GM21528 (cell line): ENCODE measurements around the gene PFN1.

ENCODE experiments used
- ATAC-seq: cut with Tn5 transposase; IDR thresholded peaks from one replicate; pipeline ENCODE4 v1.9.1; 2021; ENCODE audit warnings: mild to moderate bottlenecking, moderate library complexity; ENCODE audit not compliant: unreplicated experiment, low FRiP score

PFN1 gene

DNA sequence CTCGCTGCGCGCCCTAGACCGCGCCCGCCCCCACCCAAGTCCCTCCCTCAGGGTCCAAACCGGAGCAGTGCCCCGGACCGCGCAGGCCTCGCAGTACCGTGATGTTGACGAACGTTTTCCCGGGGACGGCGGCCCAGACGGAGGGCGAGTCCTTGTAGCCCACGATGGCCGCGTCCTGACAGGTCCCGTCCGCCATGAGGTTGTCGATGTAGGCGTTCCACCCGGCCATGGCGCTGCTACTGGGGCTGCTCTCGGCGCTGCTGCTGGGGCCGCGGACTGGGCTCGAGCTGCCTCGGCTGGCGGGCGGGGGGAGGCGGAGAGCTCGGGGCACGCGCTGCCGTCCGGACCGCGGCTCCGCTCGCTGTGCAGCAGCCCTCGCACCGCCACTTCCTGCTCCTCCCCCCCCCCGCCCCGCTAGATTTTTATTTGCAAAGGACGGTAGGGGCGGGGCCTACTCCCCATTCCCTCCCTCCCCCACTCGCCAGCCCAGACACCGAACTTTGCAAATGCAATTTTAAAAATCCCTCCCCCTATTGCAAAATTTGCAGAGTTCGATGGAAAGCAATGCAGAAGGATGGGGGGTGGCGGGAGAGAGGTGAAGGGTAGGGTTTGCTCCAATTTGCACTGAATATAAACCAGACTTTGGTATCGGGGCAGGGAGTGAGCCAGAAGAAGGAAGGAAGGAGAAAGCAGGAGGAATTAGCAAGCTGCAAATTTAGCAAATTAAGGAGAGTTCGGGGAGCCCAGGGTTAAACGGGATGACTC lies at the start of gene PFN1:
PFN1 (minus strand) TSS at position 365 of the 765 bp plus-strand sequence; CDS start at position 229, 136 bp downstream.
- peak; percentile 16 for ATAC-seq

DNA sequence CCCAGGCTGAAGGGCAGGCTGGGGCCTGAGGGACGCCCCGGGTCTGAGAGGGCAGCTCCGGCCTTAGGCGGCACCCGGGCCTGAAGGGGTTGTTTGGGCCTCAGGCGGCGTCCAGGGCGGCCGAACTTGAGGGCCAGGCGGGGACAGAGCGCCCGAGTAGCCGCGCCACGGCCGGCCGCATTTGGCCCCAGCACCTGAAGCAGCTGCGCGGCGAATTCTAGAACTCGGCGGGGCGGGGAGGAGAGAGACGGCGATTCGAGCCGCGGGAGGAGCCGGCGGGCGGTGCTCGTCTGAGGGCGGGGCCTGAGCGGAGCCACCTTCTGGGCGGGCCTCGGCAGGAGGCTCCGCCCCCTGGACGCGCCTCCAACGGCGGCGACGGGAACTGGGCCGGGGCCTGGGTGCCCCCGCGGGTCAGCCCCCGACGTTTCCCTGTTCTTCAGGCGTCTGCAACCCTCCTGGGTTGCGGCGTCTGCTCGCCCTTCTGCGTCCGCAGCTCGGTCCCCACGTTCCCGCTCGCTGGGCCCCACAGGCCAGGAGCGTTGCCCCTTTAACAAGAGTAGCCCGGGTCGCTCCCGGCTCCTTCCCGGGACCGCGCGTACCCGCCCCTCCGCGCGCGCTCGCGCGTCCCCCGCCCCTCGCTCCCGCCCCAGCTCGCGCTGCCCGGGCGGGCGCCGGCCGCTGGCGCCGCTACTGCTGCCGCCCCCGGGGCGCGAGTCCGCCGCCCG lies 49.1 kb upstream of the PFN1 start, which contains the start of the genes INCA1 and KIF1C:
INCA1 (minus strand) TSS at position 221 of the 725 bp plus-strand sequence. CDS start 3,085 bp downstream, outside the sequence.
KIF1C (plus strand) TSS at position 649 of the 725 bp plus-strand sequence. CDS start 2,297 bp downstream, outside the sequence.
- peak; percentile 89 for ATAC-seq

DNA sequence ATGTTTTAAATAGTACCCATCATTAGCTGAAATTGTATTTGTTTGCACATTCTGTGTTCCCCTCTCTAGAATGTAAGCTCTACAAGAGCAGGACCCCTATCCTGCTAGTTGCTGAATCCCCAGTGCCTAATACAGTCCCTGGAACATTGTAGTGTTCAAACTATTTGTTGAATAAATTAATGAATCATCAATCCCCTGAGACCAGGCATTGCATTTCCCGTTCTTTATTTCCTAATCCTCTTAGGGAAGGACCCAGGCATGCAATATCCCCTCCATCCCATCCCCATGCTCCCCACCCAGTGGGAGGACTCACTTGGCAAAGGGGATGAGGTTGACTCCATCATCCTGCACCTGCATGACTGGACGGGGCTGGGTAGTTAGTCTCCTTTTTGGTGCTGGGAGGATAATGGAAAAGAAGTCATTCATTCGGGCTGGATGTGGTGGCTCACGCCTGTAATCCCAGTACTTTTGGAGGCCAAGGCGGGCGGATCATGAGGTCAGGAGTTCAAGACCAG lies 45.8 kb upstream of the PFN1 start:
- ATAC-seq, result no peak

DNA sequence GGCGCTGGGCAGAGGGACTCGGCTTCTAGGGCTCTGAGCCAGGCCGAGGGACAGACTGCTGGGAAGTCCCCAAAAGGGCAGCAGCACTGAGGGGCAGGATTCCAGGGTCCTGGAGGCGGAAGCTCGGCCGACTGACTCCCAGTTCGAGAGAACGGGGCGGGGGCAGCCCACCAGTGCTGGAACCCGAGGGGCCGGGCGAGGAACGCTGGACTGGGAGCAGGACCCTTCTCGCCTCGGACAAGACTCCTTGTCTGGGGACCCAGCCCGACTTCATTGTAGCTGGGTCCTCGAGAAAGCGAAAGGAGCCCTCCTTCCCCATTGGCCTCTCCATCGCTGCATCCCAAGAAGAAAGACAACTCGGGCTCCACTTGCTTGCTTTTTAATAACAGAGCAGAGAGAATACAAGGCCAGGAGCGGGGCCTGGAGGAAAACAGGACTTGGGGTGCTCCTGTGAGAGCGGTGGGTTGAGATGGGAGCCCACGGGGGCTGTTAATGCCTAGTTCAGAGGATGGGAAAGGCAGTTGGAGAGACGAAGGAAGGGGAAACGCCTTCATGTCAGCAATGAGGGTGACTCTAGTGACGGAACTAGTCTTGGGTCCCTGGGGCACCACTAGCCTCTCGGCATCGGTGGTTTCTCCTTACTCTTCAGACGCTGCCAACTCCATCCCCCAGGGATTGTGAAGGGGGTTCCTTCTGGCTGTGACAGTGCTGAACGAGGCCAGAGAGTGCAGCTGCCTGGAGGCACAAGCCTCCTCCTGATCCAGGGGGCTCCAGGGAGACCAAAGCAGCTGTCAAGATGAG lies 39.6 kb upstream of the PFN1 start:
- ATAC-seq, result peak; percentile 18

DNA sequence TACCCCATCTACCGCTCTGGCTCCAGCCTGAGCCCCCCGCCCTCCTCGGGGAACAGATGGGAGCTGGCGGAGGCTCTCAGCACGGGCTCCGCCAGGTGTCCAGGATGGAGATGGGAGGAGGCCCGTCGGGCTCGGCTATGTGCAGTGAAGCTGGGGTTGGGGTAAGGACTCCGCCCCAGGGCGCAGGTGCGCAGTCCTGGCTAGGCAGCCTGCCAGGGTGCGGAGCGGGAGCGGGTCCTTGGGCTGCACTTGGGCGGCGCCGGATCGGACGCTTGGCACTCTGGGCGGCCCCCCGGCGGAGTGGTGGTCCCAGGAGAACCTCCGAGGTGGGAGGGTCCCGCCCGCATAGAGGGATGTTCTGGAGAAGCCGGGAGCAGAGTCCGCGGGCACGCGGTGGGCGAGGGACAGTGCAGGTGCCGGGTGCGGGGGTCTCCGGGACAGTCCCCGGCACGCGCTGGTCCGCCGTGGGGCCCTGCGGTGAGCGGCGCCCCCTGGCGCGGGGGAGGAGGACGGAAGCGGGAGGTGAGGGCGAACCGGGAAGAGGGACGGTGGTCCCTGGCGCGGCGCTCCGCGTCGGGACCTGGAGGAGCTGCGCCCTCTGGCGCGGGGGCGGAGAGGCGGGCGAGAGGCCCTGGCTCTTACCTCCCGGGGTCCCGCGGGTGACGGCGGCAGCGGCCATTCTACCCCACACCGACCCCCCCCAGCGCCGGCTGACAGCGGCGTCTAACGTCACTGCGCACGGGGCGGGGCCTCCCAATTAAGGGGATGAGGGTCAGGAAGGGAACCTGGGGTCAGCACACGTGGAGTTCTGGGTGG lies 38.8 kb upstream of the PFN1 start, which contains the start of gene CAMTA2:
CAMTA2 (minus strand) TSS at position 725 of the 816 bp plus-strand sequence. CDS start 1,453 bp downstream, outside the sequence.
- peak; percentile 64 for ATAC-seq

DNA sequence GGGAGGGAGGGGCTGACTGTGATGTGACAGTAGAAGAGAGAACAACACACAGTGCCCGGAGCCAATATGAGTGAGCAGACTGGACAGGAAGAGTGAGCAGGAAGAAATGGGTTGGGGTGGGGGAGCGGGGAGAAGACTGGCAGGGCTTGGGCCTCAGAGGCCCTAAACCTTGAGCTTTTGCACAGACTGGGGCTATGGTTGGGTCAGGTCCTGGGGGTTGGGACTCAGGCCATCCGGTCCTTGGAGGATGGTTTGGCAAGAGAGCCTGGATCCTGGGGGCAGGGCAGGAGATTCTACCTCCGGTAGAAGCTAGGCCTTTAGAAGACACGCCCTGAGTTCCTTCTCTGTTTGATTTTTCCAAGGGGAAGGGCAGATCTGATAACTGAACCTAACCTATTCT lies 38.1 kb upstream of the PFN1 start:
- no peak for ATAC-seq

DNA sequence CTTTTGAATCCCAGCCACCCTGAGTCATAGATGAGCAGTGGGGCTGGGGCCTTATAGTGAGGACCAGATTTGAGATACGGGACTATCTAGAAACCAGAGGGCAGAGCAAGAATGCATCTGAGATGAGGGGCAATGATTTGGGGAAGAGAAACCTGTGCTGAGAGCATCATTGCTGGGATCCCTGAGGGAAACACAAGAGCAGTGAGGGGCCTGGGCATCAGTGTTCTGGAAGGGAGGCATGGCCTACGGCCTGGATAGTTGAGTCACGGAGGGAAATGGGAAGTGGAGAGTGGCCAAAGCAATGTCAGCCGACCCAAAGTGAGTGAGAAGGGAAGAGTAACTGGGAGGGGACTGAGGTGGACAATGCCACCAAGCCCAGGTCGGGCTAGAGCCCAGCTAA lies 34.0 kb upstream of the PFN1 start:
- ATAC-seq, result no peak

DNA sequence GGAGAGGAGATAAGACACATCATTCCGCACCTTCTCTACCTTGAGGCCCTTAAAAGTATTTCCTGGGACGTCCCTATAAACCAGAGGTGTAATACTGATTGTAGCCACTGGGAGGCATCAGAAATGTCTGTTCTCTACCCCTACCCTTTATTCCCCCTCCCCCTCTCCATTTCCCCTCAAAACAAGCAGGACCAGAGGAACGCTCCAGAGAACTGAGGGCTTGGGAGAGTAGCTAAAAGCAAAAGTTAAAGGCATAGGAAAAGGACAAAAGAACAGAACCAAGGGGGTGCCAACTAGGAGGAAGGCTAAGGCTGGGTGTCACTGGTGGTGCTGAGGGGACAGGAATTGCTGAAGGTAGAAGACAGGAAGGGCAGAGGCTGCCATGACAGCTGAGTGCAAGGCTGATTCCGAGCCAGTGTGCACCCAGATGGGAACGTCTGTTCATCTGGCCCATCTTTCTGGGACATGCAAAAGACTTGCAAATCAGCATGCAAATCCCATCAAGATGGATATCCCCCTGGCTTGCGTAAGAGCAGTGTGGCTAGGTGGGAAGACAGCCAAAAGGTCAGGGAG lies 32.4 kb upstream of the PFN1 start:
- ATAC-seq, result no peak

DNA sequence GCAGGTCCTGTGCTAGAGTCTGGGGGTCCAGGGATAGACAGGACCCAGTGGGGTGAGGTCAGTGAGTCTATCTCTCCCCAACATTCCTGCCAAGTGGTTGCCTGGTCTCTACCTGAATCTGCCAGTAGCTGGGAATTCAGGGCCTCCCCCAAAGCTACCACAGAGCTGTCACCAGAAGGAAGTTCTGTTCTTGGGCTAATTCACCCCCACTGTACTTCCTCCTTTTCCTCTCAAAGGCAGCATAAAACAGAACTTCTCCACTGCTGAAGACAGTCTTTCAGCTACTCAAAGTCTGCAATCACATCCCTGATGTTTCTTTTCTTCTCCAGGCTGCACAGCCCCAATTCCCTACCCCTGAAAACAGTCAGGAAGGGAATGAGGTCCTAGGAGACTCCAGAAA lies 30.4 kb upstream of the PFN1 start:
- ATAC-seq, result no peak

DNA sequence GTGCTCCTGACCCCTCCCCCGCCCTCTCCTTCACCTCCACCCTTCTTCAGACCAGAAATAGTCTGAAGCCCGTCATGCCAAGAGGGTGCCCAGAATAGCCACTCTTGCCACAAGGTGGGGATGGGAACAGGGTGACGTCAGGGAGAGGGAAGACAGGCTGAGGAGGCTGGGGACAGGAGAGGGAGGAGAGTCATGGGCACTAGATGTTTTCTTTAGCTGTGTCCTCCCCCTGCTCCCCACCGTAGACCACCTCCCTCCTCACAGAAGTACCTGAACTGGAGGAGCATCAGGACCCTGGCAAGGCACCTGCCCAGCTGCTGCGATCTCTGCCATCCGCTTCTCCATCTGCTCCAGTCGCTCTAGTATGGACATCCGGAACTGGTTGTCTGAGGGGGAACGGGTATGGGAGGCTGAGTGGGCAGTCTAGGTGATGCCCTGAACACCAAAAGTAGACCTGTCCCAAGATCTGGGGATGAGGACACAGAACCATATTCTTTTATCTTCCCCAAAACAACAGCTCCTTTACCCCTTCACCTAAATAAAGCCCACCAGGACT lies 25.9 kb upstream of the PFN1 start:
- no peak for ATAC-seq

DNA sequence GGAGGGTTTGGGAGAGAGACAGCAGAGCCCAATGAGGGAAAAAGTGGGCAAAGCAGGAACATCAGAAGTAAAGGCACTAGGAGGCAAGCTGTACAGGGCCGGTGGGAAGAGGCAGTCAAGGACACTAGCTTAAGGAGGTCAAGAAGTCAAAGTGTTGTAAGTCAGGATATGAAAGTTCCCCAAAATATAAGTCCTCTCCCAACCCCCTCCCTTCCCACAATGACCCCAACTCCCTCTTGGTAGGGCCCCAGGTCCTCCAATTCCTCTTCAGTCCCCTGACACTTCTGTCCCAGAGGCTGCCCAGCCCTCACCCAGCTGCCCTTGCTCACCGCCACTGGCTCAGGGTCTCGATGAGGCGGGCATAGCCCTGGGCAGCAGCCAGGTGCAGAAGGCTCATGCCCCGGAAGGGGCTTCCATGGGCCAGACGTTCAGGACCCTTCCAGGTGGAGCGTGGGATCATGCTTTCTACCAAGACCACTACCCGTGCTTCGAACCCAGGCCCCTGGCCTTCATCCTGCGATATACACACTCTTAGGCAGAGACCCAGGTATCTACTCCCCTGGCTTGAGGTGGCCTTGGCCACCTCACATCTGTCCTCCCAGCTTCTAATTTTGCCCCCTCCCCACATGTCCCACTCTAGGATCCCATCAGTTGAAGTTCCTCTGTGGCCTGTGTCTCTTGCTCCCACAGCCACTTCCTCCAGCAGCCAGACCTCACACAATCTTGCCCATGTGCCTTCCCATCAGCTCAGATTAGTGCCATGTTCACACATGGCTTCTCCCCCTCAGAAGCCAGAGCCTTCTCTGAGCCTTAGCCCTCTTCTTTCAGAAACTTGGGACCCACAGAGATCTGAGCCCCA lies 25.2 kb upstream of the PFN1 start:
- ATAC-seq, result no peak

DNA sequence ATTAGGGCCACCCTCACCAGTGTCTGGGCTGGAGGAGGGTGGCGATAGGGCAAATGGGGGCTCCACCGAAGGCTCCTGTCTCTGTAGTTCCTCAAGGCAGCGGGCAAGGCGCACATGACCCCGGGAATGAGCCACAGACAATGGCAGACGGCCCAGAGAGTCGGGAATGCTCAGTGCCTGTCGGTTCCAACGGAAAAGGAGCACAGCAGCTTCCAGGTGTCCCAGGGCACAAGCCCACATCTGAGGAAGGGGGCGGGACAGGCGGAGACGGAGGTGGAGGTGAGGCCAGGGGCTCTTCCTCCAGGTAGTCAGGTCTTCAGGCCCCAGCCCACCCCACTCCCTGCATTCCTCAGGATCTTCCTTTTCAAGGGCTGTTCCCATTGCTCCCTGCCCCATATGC lies 24.4 kb upstream of the PFN1 start:
- no peak for ATAC-seq

DNA sequence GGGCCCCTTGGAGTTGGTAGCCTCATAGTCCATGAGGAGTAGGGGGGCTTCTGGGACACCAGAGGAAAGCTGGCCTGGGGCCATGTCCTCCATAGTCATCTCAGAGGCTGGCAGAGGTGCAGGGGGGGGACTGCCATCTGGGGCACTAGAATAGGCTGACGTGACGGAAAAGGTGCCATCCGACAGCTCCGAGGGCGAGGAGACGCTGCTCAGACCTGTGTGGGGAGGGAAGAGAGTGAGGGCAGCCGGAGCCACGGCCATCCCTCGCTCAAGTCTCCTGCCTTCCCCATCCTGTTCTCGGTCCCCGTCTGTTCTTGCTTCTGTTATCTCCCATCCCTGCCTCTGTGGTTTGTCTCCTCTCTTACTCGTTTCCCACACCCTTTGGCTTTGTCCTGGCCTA lies 24.0 kb upstream of the PFN1 start:
- no peak for ATAC-seq

DNA sequence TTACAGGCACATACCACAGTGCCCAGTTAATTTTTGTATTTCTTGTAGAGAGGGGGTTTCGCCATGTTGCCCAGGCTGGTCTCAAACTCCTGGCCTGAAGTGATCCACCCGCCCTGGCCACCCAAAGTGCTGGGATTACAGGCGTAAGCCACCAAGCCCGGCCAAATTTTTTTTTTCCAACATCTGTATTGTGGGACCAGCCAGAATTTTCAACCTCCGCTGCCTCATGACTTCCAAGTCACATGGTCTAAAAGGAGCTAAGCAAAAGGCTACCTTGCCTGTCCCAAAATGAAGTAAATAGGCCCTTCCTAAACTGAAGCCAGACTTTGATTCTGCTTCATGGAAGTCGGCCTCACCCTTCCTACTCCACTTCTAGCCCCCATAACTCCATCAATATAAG lies 23.5 kb upstream of the PFN1 start:
- ATAC-seq, result no peak

DNA sequence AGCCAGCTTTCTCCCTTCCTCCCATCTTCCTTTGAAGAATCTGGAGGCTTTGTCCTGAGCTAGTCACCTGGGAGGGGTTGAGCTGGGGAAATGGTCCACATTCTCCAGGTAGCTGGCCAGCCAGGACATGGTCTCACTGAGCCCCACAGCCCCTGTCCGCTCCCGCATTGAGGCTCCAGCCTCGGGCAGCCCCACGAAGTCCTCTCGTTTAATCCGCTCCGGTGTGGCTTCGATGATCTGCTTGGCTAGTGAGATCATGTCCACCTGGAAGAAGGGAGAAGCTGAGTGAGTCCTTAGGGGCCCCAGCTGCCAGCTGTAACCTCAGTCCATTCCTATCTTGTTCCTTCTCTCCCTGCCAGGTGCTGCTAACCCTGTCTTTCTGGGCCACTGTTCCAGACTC lies 21.9 kb upstream of the PFN1 start:
- ATAC-seq, result no peak

DNA sequence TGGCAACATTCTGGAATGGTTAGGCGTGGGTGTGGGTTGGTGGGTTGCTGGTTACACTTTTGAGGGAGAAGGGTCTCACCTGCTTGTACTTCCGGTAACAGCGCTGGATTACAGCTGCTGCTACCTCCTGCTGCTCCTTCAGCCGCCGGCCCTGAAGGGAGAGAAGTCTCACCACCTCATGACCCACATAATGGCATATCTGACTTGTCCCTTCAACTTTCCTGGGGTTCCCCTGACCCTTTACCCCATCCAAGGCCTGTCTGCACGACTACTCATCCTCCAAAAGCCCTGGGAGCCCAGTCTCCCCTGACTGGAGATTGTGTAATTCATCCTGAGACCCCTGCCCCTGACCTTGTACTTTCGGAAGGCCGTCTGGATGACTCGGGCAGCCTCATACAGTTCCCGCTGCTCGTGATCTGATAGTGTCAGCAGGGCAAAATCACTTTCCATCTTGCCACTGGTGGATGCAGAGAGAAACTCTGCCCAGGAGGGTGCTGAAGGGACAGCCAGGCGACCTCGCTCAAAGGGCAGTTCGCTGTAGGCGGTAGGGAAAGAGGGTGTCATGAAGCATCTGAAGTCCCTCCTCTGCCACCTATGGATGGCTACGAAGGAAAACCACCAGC lies 21.3 kb upstream of the PFN1 start:
- no peak for ATAC-seq

DNA sequence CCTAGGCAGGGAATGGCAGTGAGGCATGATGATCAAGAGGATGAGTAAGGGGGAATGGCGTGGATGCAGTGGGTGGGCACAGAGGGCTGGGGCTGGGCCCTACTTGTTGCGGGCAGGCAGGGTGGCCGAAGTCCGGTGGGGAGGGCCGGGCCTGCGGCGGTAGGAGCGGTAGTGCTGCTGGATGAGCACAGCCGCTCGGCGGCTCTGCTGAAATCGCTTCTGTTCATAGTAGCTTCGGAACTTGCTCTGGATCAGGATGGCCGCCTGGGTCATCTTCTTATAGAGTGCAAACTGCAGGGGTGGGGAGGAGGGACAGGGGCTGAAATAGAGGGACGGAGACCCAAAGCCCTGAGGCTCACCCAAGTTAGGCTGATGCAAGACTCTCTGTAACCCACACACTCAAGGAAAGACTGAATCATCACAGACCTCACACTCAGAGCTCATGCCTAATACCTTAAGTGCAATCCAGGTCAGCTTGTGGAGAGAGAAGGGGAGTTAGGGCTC lies 20.8 kb upstream of the PFN1 start:
- ATAC-seq, result no peak
